C4-2B (cell line): Measurements from ENCODE around the gene EME1.
"Not testable (repeated sequence)": the region's sequence is repeated elsewhere in the genome, so short reads cannot be mapped to it uniquely, and the experiment has no call there.

Source experiments
- H3K27ac ChIP-seq: fragments of 450-650 bp; 2 replicates; pipeline ENCODE4 v1.5.1; 2017
- ZFX ChIP-seq: fragments of 450-650 bp; IDR thresholded peaks from 2 replicates; pipeline ENCODE4 v1.6.1; 2017
- TF ChIP-seq, protein P1 (sequence below): fragments of 450-650 bp; conservative IDR thresholded peaks from 2 replicates; pipeline ENCODE4 v1.5.1; 2017; ENCODE audit warnings: mild to moderate bottlenecking

Gene EME1

DNA sequence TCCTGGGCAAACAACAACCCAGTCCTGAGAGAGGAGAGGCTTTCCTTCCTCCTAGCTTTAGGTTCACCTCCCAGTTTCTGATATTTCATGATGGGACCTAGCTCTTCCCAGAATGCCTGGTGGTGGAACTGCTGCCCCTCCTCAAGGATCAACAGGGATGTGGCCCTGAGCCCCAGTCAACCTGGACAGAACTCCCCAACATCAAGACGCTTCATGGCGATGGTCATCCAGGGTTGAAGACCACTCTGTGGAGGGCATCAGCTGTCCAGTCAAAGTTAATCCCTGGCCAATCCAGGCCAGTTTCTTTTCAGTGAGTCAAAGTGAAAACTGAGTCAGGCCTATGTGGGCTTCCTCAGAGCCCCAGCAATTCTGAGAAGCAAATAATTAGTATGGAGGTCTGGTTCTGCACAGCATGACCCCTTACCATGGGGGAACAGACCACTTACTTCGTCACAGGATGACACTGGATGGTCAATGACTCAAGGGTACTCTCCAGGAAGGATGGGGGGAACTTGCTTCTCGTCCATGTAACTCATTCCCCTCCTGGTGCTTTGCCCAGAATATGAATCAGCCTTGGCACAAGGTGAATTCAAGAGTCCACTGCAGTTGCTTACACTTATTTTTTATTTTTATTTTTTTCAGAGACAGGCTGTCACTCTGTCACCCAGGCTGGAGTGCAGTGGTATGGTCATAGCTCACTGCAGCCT is 41.8 kb upstream of the EME1 start:
- TF ChIP-seq ZFX = no peak
- TF ChIP-seq, protein P1, sequence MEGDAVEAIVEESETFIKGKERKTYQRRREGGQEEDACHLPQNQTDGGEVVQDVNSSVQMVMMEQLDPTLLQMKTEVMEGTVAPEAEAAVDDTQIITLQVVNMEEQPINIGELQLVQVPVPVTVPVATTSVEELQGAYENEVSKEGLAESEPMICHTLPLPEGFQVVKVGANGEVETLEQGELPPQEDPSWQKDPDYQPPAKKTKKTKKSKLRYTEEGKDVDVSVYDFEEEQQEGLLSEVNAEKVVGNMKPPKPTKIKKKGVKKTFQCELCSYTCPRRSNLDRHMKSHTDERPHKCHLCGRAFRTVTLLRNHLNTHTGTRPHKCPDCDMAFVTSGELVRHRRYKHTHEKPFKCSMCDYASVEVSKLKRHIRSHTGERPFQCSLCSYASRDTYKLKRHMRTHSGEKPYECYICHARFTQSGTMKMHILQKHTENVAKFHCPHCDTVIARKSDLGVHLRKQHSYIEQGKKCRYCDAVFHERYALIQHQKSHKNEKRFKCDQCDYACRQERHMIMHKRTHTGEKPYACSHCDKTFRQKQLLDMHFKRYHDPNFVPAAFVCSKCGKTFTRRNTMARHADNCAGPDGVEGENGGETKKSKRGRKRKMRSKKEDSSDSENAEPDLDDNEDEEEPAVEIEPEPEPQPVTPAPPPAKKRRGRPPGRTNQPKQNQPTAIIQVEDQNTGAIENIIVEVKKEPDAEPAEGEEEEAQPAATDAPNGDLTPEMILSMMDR = no peak
- H3K27ac ChIP-seq = no peak overlapping the region

GRCh38 chr17:50332196-50332595 is 40.8 kb upstream of the EME1 start:
- no peak overlapping the region for H3K27ac ChIP-seq
- TF ChIP-seq ZFX = no peak
- TF ChIP-seq, protein P1 = no peak

DNA sequence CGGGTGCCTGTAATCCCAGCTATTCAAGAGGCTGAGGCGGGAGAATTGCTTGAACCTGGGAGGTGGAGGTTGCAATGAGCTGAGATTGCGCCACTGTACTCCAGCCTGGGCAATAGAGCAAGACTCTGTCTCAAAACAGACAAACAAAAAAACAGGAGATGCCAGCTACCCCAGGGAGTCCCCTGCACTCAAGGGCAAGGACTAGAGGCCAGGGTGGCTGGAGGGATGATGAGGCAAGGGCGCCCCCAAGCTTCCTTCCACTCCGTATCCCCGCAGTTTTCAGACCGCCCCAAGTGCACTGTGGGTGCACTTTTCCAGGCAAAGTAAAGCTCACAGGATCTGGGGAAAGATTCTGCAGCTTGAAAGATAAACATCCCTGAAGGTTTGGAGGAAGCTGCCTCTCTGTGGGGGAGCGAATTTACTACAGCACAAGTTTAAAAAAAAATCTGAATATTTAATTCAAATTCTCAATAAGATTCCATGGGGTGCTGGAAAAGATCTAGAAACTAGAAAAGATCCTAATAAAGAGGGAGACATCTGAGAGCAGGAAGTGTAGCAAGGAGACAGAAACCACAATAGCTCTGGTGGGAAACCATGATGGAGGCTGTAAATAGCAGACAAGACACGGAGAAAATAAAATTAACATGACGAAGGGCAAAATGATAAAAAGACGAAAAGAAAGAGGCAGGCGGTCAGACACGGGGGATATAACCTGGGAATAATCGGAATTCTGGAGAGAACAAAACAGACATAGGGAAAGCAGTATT is 39.6 kb upstream of the EME1 start:
- not testable (repeated sequence) for H3K27ac ChIP-seq

DNA sequence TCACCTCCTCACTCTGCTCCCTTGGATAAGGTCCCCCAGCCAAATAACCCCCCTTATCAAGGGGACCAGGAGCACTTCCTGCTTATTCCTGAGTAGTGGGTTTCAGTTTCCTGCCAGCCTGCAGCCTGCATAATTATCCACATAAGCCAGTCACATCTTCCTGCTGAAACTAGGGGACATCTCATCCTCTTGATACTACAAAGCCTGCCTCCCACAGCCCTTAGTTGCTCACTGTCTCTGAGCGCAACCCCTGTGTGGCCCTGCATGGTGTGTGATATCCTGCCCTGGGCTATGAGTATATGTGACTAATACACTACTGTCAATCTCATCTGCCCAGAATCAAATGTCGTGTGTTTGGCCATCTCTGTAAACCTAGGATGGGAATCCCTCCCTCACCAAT is 35.1 kb upstream of the EME1 start:
- TF ChIP-seq, protein P1 = no peak
- TF ChIP-seq ZFX = no peak
- H3K27ac ChIP-seq = no peak overlapping the region

- no peak overlapping the region for H3K27ac ChIP-seq
- TF ChIP-seq, protein P1 = no peak
- no peak for TF ChIP-seq ZFX
These were observed 34.4 kb upstream of the EME1 start for GRCh38 chr17:50338645-50339044.

DNA sequence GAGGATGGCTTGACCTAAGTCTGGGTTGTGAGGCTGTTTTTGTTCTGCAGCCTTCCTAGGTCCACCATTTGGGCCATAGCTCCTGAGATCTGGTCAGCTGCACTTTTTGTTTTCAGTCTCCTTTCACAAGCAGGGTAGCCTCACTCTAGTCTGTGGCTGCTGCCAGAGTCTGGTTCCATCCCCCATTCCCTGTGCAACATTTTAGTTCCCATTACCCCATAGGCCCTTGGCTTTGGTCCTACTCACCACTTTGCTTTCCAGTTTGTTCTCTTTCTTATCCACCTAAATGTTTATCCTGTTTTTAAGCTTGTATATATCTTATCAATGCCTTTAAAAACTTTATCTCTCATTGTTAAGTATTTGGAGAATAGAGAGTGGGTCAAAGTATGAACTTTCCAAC is 33.6 kb upstream of the EME1 start:
- no peak for TF ChIP-seq ZFX
- no peak overlapping the region for H3K27ac ChIP-seq

DNA sequence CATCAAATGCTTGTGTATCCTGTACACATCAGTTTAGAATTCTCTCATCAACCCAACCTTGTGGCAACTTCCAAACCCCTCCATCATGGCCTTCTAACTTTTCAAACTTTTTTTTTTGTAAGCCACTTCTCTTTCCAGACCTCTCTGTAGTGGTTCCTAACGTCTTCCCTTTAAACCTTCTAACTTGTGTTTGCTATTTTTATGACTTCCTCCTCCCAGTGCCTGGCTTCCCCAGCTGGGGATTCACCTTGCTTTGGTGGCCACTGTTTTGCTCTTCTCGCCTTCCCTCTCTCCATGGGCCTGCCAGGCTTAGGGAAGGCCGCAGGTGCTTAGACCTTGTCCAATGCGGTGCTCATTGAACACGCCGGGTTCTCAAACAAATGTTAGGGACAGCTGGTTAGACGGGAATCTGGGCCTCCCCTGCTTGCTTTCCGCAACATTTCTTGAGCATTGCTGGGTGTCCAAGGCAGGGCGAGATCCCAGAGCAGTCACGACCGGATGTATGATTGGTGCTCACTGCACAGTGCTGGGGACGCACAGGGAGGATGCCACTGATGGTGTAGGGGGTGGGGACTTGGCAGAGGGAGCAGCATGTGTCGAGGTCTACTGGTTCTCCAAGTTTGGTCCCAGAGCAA is 28.2 kb upstream of the EME1 start:
- no peak for TF ChIP-seq ZFX
- TF ChIP-seq, protein P1 = no peak
- no peak overlapping the region; the same call in 1 of the 2 replicates for H3K27ac ChIP-seq
